ENCODE results near the gene KCNQ4.

KCNQ4 gene

DNA sequence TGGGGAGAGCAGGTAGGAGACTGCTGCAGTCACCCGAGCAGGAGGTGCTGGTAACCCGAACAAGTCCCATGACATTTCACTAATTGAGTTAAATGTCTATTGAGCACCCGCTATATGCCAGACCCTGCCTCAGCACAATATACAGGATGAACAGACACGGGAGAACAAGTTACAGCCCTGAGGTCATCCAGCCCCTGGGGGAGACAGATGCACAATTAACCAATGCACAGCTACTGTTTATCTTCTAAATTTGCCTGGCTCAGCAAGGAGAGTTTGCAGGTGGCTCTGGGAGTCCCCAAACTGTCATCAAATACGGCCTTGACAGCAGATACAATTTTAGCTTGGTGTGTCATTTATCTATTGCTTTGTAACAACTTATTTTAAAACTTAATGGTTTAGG lies 60.5 kb downstream of the KCNQ4 start:
- TF ChIP-seq CTCF (IDR thresholded peaks at IDR 0.05): no peak

GRCh38 chr1:40844887-40845878 lies 61.6 kb downstream of the KCNQ4 start:
- no peak for TF ChIP-seq CTCF (IDR thresholded peaks at IDR 0.05)

GRCh38 chr1:40845895-40846294 lies 62.3 kb downstream of the KCNQ4 start:
- TF ChIP-seq CTCF (IDR thresholded peaks at IDR 0.05): no peak

DNA sequence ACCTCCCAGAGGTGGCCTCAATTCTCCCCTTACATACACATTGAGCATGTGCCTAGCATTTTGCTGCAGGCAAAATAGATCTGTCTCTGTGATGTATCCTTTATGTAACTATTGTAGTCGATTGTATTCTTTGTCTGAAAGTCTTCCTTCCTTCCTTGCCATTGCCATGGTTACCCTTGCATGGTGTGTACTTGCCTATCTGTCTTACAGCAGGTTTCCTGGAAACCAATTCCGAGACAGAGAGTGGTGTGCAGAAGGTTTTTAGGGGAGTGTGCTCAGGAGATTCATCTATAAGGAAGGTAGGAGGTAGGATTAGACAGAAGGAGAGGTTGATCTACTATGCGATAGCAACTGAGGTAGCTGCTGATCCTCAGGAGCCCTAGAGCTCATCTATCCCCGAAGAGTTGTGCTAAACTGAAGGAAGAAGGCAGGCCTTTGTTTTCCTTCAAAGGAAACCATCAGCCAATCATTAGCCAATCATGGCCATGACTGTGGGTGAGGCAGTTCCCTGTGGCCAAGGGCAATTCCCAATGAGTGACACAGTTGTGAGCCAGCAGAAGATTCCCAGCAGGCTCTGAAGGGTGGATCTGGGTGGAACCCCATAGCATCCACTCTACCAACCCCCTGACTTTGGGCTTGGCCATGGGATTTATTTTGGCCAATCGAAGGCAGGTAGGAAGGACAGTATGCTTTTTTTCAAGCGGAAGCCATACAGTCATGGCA lies 63.6 kb downstream of the KCNQ4 start:
- no peak for TF ChIP-seq CTCF (IDR thresholded peaks at IDR 0.05)

- TF ChIP-seq CTCF (IDR thresholded peaks at IDR 0.05): peak; percentile 95
Observed at GRCh38 chr1:40848530-40849189, 65.1 kb downstream of the KCNQ4 start.

DNA sequence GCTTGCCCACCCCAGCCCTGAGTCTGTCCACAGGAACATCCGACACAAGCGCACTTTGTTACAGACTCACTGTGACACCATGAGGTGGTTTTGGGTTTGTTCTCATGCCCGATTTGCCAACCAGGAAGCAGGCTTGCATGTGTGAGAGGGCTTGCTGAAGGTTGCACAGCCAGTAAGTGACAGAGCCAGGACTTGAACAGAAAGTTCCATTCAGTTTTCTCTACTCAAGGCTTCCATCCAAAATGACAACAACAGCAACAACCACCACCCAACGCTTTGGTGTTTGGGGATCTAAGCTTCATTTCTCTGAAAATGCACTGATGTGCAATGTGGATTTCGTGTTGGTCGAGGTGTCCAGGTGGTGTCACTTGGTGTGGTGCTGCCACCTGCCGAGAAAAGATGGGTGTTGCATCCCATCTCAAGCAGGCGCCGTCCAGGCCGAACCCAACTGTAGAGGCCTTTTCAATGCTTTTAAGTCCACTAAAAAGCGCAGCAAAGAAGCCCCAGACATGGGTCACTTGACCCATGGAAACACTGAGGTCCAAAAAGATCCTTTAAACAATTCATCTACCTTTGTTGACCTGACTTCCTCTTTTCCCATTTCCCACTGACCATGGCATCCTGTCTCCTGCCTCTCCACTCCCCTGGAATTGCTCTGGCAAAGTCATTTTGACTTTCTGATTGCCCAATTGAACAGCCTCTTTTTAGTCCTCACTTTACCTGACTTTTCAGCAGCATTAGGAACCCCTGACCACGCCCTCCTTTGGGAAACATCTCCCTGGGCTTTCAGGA lies 66.4 kb downstream of the KCNQ4 start:
- peak; percentile 86 for TF ChIP-seq CTCF (IDR thresholded peaks at IDR 0.05)

- TF ChIP-seq CTCF (IDR thresholded peaks at IDR 0.05): no peak
Observed at GRCh38 chr1:40851643-40852042, 68.1 kb downstream of the KCNQ4 start.

Measured in LNCAP (cell line).